Measurements from ENCODE around the gene IGF2R. TPM values are rescaled to one million over a fixed set of nuclear protein-coding genes. Genes with fewer than 3 reads are reported as not detected.

The IGF2R gene
- total RNA-seq, 4 donors from 2014 or later: 48.8 to 106 (median 92.3) TPM

DNA sequence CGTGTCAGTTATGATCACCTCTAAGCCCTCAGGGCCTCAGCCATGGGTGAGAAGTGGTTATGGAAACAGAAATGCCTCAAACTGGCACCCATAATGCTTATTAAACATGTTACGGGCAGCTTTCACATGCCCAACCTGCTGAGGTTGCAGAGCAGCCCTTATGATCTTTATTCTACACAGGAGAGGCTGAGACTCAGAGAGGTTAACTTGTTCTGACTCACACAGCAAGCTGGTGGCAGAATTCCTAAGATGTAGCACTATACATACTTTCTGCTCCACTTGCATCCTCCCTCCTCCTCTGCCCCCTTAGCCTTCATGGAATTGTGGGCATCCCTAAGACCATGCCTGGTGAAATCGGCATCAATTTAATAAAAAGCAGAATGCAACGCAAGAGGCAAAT, 34.7 kb upstream of the IGF2R start:
- no peak overlapping the region for H3K4me3 ChIP-seq
- DNase-seq: no peak
- no peaks in the 10 kb centered on the region for H3K27me3 ChIP-seq
- no peak overlapping the region for H3K27ac ChIP-seq
- peaks cover 0 to 3% (median 0%) of the 10 kb centered on the region in 4 donors for H3K4me1 ChIP-seq
- TF ChIP-seq POLR2A (IDR thresholded peaks at IDR 0.05) (no peak), POLR2AphosphoS5 (IDR thresholded peaks at IDR 0.05) (no peak), EP300 (IDR thresholded peaks at IDR 0.05; ENCODE audit: low read depth) (no peak)
- TF ChIP-seq, protein P1, sequence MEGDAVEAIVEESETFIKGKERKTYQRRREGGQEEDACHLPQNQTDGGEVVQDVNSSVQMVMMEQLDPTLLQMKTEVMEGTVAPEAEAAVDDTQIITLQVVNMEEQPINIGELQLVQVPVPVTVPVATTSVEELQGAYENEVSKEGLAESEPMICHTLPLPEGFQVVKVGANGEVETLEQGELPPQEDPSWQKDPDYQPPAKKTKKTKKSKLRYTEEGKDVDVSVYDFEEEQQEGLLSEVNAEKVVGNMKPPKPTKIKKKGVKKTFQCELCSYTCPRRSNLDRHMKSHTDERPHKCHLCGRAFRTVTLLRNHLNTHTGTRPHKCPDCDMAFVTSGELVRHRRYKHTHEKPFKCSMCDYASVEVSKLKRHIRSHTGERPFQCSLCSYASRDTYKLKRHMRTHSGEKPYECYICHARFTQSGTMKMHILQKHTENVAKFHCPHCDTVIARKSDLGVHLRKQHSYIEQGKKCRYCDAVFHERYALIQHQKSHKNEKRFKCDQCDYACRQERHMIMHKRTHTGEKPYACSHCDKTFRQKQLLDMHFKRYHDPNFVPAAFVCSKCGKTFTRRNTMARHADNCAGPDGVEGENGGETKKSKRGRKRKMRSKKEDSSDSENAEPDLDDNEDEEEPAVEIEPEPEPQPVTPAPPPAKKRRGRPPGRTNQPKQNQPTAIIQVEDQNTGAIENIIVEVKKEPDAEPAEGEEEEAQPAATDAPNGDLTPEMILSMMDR (IDR thresholded peaks at IDR 0.05): no peak
- peaks cover 0 to 8% of the 10 kb centered on the region in 2 donors for H3K9me3 ChIP-seq
- WGBS, 2 donors (ENCODE audit: low coverage in 1 of 2): 80 to 100% methylated on average over 1 to 4 of the region's 4 CpGs
- H3K36me3 ChIP-seq: no peaks in the 10 kb centered on the region
- intact Hi-C loops (cut with DNase I; ENCODE audit: low total_unique reads): no loop called here
- in situ Hi-C loops (cut with MboI; ENCODE audit: low pct_ligation_motif_present in 1 of 4, low pct_unique_long_range_greater_than_20kb in 1 of 4, low sequenced_read_pairs in 3 of 4): loop anchor here in 1 of 4 donors (25.0 kb wide), 1 partner anchor 772 kb away; the partner anchor contains the start of gene FNDC1

- 83 to 90% methylated on average over 2 of the region's 2 CpGs for WGBS, 2 donors (ENCODE audit: low coverage in 1 of 2)
- intact Hi-C loops (cut with DNase I; ENCODE audit: low total_unique reads): no loop called here
- TF ChIP-seq, protein P1 (IDR thresholded peaks at IDR 0.05): no peak
- TF ChIP-seq POLR2A (IDR thresholded peaks at IDR 0.05): no peak
- no peak for TF ChIP-seq POLR2AphosphoS5 (IDR thresholded peaks at IDR 0.05)
- TF ChIP-seq EP300 (IDR thresholded peaks at IDR 0.05; ENCODE audit: low read depth): no peak
- DNase-seq: no peak
- Histone ChIP-seq H3K27me3 (no peaks in the 10 kb centered on the region), H3K36me3 (no peaks in the 10 kb centered on the region), H3K27ac (no peak overlapping the region), H3K4me1 (no peaks in the 10 kb centered on the region), H3K4me3 (no peak overlapping the region), H3K9me3 (peaks cover 0 to 8% of the 10 kb centered on the region in 2 donors)
- in situ Hi-C loops (cut with MboI; ENCODE audit: low pct_ligation_motif_present in 1 of 4, low pct_unique_long_range_greater_than_20kb in 1 of 4, low sequenced_read_pairs in 3 of 4): loop anchor here in 1 of 4 donors (25.0 kb wide), 1 partner anchor 773 kb away; the partner anchor contains the start of gene FNDC1
Observed at GRCh38 chr6:159935065-159935464, 33.8 kb upstream of the IGF2R start.

- intact Hi-C loops (cut with DNase I; ENCODE audit: low total_unique reads) (no loop called here), in situ Hi-C loops (cut with MboI; ENCODE audit: low pct_ligation_motif_present in 1 of 4, low pct_unique_long_range_greater_than_20kb in 1 of 4, low sequenced_read_pairs in 3 of 4) (loop anchor here in 1 of 4 donors (25.0 kb wide), 1 partner anchor 773 kb away; the partner anchor contains the start of gene FNDC1)
- Histone ChIP-seq H3K4me3 (no peak overlapping the region), H3K9me3 (peaks cover 0 to 8% of the 10 kb centered on the region in 2 donors), H3K27me3 (no peaks in the 10 kb centered on the region), H3K27ac (no peak overlapping the region), H3K4me1 (no peaks in the 10 kb centered on the region), H3K36me3 (no peaks in the 10 kb centered on the region)
- no peak for DNase-seq
- WGBS, 2 donors (ENCODE audit: low coverage in 1 of 2): 100% methylated on average over 2 of the region's 2 CpGs
- TF ChIP-seq, protein P1 (IDR thresholded peaks at IDR 0.05): no peak
Observed at GRCh38 chr6:159935633-159936032, 33.2 kb upstream of the IGF2R start.

DNA sequence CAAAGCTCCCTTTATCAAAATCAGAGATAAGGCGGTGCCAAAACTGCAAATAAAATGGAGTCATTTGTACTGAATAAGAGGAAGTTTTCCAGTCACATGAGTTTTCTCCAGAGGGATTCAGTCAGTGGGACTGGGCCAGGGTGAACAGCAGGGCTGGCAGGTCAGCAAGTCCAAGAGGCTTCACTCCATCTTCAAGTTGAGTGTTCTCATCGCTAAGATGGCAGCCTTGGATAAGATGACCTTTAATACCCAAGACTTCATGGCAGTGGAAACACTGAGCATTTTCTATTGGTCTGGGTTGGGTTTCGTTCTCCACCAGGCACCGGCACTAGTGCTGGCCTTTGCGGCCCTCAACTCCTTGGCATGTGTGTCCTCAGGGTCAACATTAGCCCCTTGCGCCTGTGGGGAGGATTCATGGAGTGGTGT, 29.3 kb upstream of the IGF2R start:
- Histone ChIP-seq H3K4me1 (no peaks in the 10 kb centered on the region), H3K27ac (no peak overlapping the region), H3K9me3 (peaks cover 7 to 13% of the 10 kb centered on the region in 2 donors), H3K27me3 (no peaks in the 10 kb centered on the region), H3K36me3 (no peaks in the 10 kb centered on the region), H3K4me3 (no peak overlapping the region)
- no peak for DNase-seq
- in situ Hi-C loops (cut with MboI; ENCODE audit: low pct_ligation_motif_present in 1 of 4, low pct_unique_long_range_greater_than_20kb in 1 of 4, low sequenced_read_pairs in 3 of 4) (loop anchor here in 1 of 4 donors (25.0 kb wide), 1 partner anchor 777 kb away; the partner anchor contains the start of gene FNDC1), intact Hi-C loops (cut with DNase I; ENCODE audit: low total_unique reads) (no loop called here)
- 50 to 87% methylated on average over 1 to 6 of the region's 6 CpGs for WGBS, 2 donors (ENCODE audit: low coverage in 1 of 2)
- no peak for TF ChIP-seq POLR2AphosphoS5 (IDR thresholded peaks at IDR 0.05)
- TF ChIP-seq EP300 (IDR thresholded peaks at IDR 0.05; ENCODE audit: low read depth): no peak
- TF ChIP-seq, protein P1 (IDR thresholded peaks at IDR 0.05): no peak
- no peak for TF ChIP-seq POLR2A (IDR thresholded peaks at IDR 0.05)
